Caco-2 (cell line): Measurements from ENCODE around the gene ZNF439. TPM values are rescaled to one million over a fixed set of nuclear protein-coding genes. Genes with fewer than 3 reads are reported as not detected.

Source experiments
- BruUV-seq: library from RNA; stranded (reverse); fragments of 400-500 nt; replicated peaks from 2 replicates; lab custom pipeline; 2021; lab: Mats Ljungman, UMichigan
- CTCF ChIA-PET: fragments of 300-600 bp; sonication (Branson Sonifier 250); formaldehyde crosslinking; loops from one replicate; lab custom pipeline; 2022; ENCODE audit warnings: antibody characterized with exemption; lab: Charles Lee
- POLR2A ChIA-PET: fragments of 300-600 bp; sonication (Branson Sonifier 250); formaldehyde crosslinking; loops from one replicate; lab custom pipeline; 2022; ENCODE audit warnings: antibody characterized with exemption; lab: Charles Lee
- DNase-seq, 2 experiments: peaks; one replicate each; pipeline versions ENCODE4 v3.0.0 to v3.0.0-alpha.2; 2020 to 2022
- H3K27me3 ChIP-seq: replicated peaks from 2 replicates; pipeline ENCODE4 v1.6.0; 2011; ENCODE audit warnings: low read length; ENCODE audit not compliant: control insufficient read depth, insufficient read depth
- H3K36me3 ChIP-seq: 2 replicates; pipeline ENCODE4 v1.5.1; 2011; ENCODE audit warnings: low read length; ENCODE audit not compliant: control insufficient read depth, insufficient read depth
- H3K4me1 ChIP-seq: fragments of 250-450 bp; sonication (Bioruptor Pico); 2 replicates; pipeline ENCODE4 v1.5.1; 2020; ENCODE audit warnings: mild to moderate bottlenecking
- H3K4me3 ChIP-seq: 2 replicates; pipeline ENCODE4 v1.5.1; 2011; ENCODE audit warnings: low read depth, mild to moderate bottlenecking, control low read depth, low read length
- H3K9me3 ChIP-seq: fragments of 250-450 bp; sonication (Bioruptor Pico); 2 replicates; pipeline ENCODE4 v1.5.1; 2020; ENCODE audit warnings: mild to moderate bottlenecking, moderate library complexity
- H3K27ac Mint-ChIP-seq: one replicate; pipeline ENCODE4 v1.8.0; 2022; ENCODE audit warnings: mixed read lengths; ENCODE audit not compliant: unreplicated experiment
- H3K27me3 Mint-ChIP-seq: one replicate; pipeline ENCODE4 v1.8.0; 2022; ENCODE audit warnings: mixed read lengths; ENCODE audit not compliant: insufficient read depth, unreplicated experiment
- H3K36me3 Mint-ChIP-seq: one replicate; pipeline ENCODE4 v1.8.0; 2022; ENCODE audit warnings: mild to moderate bottlenecking, mixed read lengths; ENCODE audit not compliant: insufficient read depth, unreplicated experiment
- H3K4me1 Mint-ChIP-seq: one replicate; pipeline ENCODE4 v1.8.0; 2022; ENCODE audit warnings: low read depth, mixed read lengths; ENCODE audit not compliant: unreplicated experiment
- H3K4me3 Mint-ChIP-seq: one replicate; pipeline ENCODE4 v1.8.0; 2022; ENCODE audit warnings: mild to moderate bottlenecking, moderate library complexity, mixed read lengths; ENCODE audit not compliant: unreplicated experiment
- H3K9me3 Mint-ChIP-seq: one replicate; pipeline ENCODE4 v1.8.0; 2022; ENCODE audit warnings: mixed read lengths; ENCODE audit not compliant: unreplicated experiment
- intact Hi-C: fragments of 100-400 bp; cut with micrococcal nuclease; formaldehyde crosslinking; loops from one replicate; pipeline ENCODE4 v1.10.0; 2022; ENCODE audit not compliant: unreplicated experiment
- total RNA-seq: library from RNA; stranded (reverse); gene quantifications from 2 replicates; pipeline ENCODE4 v1.2.3, GENCODE V29; 2022
- TF ChIP-seq, protein P1 (sequence below), 2 experiments: fragments of 200-600 bp in 1 of 2; IDR thresholded peaks; 1 replicate in 1 of 2; 2 replicates in 1 of 2; pipeline versions ENCODE4 v1.5.1 to v1.8.0; 2011 to 2022; ENCODE audit warnings: antibody characterized with exemption in 1 of 2, control low read depth in 1 of 2, inconsistent platforms in 1 of 2, low read depth in 1 of 2, low read length in 1 of 2, mild to moderate bottlenecking in 1 of 2, moderate library complexity in 1 of 2; ENCODE audit not compliant: insufficient read depth in 1 of 2, severe bottlenecking in 1 of 2, unreplicated experiment in 1 of 2

The ZNF439 gene
- total RNA-seq, 1 experiment from 2014 or later = 3.1 TPM

DNA sequence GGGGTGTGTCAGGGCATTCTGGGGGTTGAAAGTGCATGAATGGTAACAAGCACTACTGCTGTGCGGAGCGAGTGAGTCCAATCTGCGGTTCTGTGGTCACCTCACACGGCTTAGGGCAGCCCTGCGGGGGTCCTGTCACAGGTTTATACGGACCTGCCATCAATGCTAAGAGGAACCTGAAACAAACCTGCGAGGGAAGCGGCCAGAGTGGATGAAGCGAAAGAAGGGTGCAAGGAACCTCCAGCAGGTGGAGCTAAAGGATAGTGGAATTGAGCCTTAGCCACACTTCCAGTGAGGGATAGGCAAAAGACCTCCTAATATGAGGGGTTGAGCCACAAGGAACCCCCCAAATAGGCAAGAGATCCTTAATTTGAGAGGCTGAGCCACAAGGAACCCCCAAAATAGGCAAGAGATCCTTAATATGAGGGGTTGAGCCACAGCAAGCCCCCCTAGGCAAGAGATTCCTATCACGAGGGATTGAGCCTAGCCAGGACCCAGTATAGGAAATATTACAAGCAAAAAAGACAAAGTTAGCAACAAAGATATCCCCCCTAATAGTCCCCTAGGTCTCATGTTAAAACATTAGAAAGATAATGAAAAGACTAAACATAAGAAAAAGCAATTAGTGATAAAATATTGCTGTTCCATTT is 32.8 kb downstream of the ZNF439 start:
- peaks cover 38% of the 10 kb centered on the region for H3K9me3 Mint-ChIP-seq
- no peaks in the 10 kb centered on the region for H3K36me3 ChIP-seq
- CTCF ChIA-PET = interaction anchor here (1.4 kb wide), 1 partner anchor 84 kb away, joined by 6 read pairs; no protein-coding TSS in a partner anchor
- no peaks in the 10 kb centered on the region for H3K4me1 Mint-ChIP-seq
- intact Hi-C loops = loop anchor here (1.0 to 5.0 kb wide), 3 partner anchors 40 to 259 kb away; partner anchors contain the start of genes ZNF20 and ZNF433
- no peak overlapping the region for H3K4me3 ChIP-seq
- no TSS peak for BruUV-seq
- no peaks in the 10 kb centered on the region for H3K27me3 Mint-ChIP-seq
- POLR2A ChIA-PET = interaction anchor here (1.1 kb wide), 1 partner anchor 260 kb away, joined by 3 read pairs; no protein-coding TSS in a partner anchor
- TF ChIP-seq, protein P1, sequence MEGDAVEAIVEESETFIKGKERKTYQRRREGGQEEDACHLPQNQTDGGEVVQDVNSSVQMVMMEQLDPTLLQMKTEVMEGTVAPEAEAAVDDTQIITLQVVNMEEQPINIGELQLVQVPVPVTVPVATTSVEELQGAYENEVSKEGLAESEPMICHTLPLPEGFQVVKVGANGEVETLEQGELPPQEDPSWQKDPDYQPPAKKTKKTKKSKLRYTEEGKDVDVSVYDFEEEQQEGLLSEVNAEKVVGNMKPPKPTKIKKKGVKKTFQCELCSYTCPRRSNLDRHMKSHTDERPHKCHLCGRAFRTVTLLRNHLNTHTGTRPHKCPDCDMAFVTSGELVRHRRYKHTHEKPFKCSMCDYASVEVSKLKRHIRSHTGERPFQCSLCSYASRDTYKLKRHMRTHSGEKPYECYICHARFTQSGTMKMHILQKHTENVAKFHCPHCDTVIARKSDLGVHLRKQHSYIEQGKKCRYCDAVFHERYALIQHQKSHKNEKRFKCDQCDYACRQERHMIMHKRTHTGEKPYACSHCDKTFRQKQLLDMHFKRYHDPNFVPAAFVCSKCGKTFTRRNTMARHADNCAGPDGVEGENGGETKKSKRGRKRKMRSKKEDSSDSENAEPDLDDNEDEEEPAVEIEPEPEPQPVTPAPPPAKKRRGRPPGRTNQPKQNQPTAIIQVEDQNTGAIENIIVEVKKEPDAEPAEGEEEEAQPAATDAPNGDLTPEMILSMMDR (IDR thresholded peaks at IDR 0.05; ENCODE audit: insufficient read depth in 1 of 2, low read depth in 1 of 2, low read length in 1 of 2, severe bottlenecking in 1 of 2, unreplicated experiment in 1 of 2) = peak; percentile 38 to 62
- no peaks in the 10 kb centered on the region for H3K27me3 ChIP-seq
- H3K9me3 ChIP-seq = peaks cover 2% of the 10 kb centered on the region; the same call in 1 of the 2 replicates
- H3K4me3 Mint-ChIP-seq = no peak overlapping the region
- DNase-seq = peak; percentile 41 to 58
- no peaks in the 10 kb centered on the region for H3K4me1 ChIP-seq
- H3K36me3 Mint-ChIP-seq = no peaks in the 10 kb centered on the region
- H3K27ac Mint-ChIP-seq = no peak overlapping the region

GRCh38 chr19:11882606-11883005 is 34.1 kb downstream of the ZNF439 start:
- no TSS peak for BruUV-seq
- Mint-ChIP-seq H3K36me3 (peaks cover 2% of the 10 kb centered on the region), H3K9me3 (peaks cover 44% of the 10 kb centered on the region), H3K4me3 (no peak overlapping the region), H3K27me3 (no peaks in the 10 kb centered on the region), H3K27ac (no peak overlapping the region), H3K4me1 (peaks cover 6% of the 10 kb centered on the region)
- TF ChIP-seq, protein P1 (IDR thresholded peaks at IDR 0.05; ENCODE audit: insufficient read depth in 1 of 2, low read depth in 1 of 2, low read length in 1 of 2, severe bottlenecking in 1 of 2, unreplicated experiment in 1 of 2) = no peak
- Histone ChIP-seq H3K27me3 (no peaks in the 10 kb centered on the region), H3K4me1 (no peaks in the 10 kb centered on the region; the same call in 1 of the 2 replicates), H3K4me3 (no peak overlapping the region), H3K9me3 (peaks cover 3% of the 10 kb centered on the region), H3K36me3 (no peaks in the 10 kb centered on the region)
- intact Hi-C loops = loop anchor here (5.0 kb wide), 1 partner anchor 155 kb away; the partner anchor contains the start of gene ZNF433
- DNase-seq = no peak
- ChIA-PET CTCF (interaction anchor here (1.0 kb wide), 1 partner anchor 105 kb away, joined by 4 read pairs; no protein-coding TSS in a partner anchor), POLR2A (no interaction called here)

GRCh38 chr19:11887234-11887610 is 38.7 kb downstream of the ZNF439 start:
- H3K27me3 Mint-ChIP-seq = no peaks in the 10 kb centered on the region
- intact Hi-C loops = no loop called here
- POLR2A ChIA-PET = interaction anchor here (0.6 kb wide), 1 partner anchor 90 kb away, joined by 3 read pairs; no protein-coding TSS in a partner anchor
- BruUV-seq = TSS peak; percentile 46
- peak overlapping the region; percentile 98 for H3K27ac Mint-ChIP-seq
- DNase-seq = no peak
- CTCF ChIA-PET = interaction anchor here (2.0 kb wide), 1 partner anchor 90 kb away, joined by 6 read pairs; no protein-coding TSS in a partner anchor
- H3K9me3 ChIP-seq = peaks cover 6% of the 10 kb centered on the region
- H3K36me3 ChIP-seq = no peaks in the 10 kb centered on the region
- TF ChIP-seq, protein P1 (IDR thresholded peaks at IDR 0.05; ENCODE audit: insufficient read depth in 1 of 2, low read depth in 1 of 2, low read length in 1 of 2, severe bottlenecking in 1 of 2, unreplicated experiment in 1 of 2) = no peak
- peaks cover 7% of the 10 kb centered on the region for H3K4me1 Mint-ChIP-seq
- peak overlapping the region; percentile 90 for H3K4me3 Mint-ChIP-seq
- peaks cover 29% of the 10 kb centered on the region for H3K9me3 Mint-ChIP-seq
- H3K27me3 ChIP-seq = no peaks in the 10 kb centered on the region
- no peaks in the 10 kb centered on the region; the same call in 1 of the 2 replicates for H3K4me1 ChIP-seq
- no peak overlapping the region for H3K4me3 ChIP-seq
- peaks cover 16% of the 10 kb centered on the region for H3K36me3 Mint-ChIP-seq
